ENCODE measurements around the gene RPS21. TPM values are rescaled to one million over a fixed set of nuclear protein-coding genes. Genes with fewer than 3 reads are reported as not detected.

Gene RPS21
- total RNA-seq, 1 donor from 2014 or later, result 830 TPM

- no peak for TF ChIP-seq CTCF (IDR thresholded peaks at IDR 0.05)
- H3K36me3 Mint-ChIP-seq (ENCODE audit: low read depth), result peaks cover 1% of the 10 kb centered on the region
- peaks cover 66% of the 10 kb centered on the region for H3K4me1 Mint-ChIP-seq (ENCODE audit: low read depth)
- H3K4me3 Mint-ChIP-seq (ENCODE audit: unreplicated experiment), result peak overlapping the region; percentile 69
- DNase-seq (ENCODE audit: low spot score), result no peak
- H3K27me3 Mint-ChIP-seq (ENCODE audit: low read depth), result no peaks in the 10 kb centered on the region
- H3K9me3 Mint-ChIP-seq (ENCODE audit: low read depth), result no peaks in the 10 kb centered on the region
- peak overlapping the region; percentile 73 for H3K27ac Mint-ChIP-seq (ENCODE audit: unreplicated experiment)
Measured at GRCh38 chr20:62363920-62364851, 22.7 kb upstream of the RPS21 start.

GRCh38 chr20:62364911-62365736 lies 21.8 kb upstream of the RPS21 start:
- Mint-ChIP-seq H3K9me3 (ENCODE audit: low read depth) (no peaks in the 10 kb centered on the region), H3K4me1 (ENCODE audit: low read depth) (peaks cover 64% of the 10 kb centered on the region), H3K27me3 (ENCODE audit: low read depth) (no peaks in the 10 kb centered on the region), H3K36me3 (ENCODE audit: low read depth) (peaks cover 1% of the 10 kb centered on the region), H3K27ac (ENCODE audit: unreplicated experiment) (peak overlapping the region; percentile 73), H3K4me3 (ENCODE audit: unreplicated experiment) (peak overlapping the region; percentile 69)
- DNase-seq (ENCODE audit: low spot score), result no peak
- no peak for TF ChIP-seq CTCF (IDR thresholded peaks at IDR 0.05)

GRCh38 chr20:62365814-62366369 lies 21.0 kb upstream of the RPS21 start:
- peak overlapping the region; percentile 75 for H3K27ac Mint-ChIP-seq (ENCODE audit: unreplicated experiment)
- peak overlapping the region; percentile 69 for H3K4me3 Mint-ChIP-seq (ENCODE audit: unreplicated experiment)
- DNase-seq (ENCODE audit: low spot score), result no peak
- no peaks in the 10 kb centered on the region for H3K9me3 Mint-ChIP-seq (ENCODE audit: low read depth)
- H3K4me1 Mint-ChIP-seq (ENCODE audit: low read depth), result peaks cover 67% of the 10 kb centered on the region
- peaks cover 1% of the 10 kb centered on the region for H3K36me3 Mint-ChIP-seq (ENCODE audit: low read depth)
- H3K27me3 Mint-ChIP-seq (ENCODE audit: low read depth), result no peaks in the 10 kb centered on the region
- TF ChIP-seq CTCF (IDR thresholded peaks at IDR 0.05), result no peak

DNA sequence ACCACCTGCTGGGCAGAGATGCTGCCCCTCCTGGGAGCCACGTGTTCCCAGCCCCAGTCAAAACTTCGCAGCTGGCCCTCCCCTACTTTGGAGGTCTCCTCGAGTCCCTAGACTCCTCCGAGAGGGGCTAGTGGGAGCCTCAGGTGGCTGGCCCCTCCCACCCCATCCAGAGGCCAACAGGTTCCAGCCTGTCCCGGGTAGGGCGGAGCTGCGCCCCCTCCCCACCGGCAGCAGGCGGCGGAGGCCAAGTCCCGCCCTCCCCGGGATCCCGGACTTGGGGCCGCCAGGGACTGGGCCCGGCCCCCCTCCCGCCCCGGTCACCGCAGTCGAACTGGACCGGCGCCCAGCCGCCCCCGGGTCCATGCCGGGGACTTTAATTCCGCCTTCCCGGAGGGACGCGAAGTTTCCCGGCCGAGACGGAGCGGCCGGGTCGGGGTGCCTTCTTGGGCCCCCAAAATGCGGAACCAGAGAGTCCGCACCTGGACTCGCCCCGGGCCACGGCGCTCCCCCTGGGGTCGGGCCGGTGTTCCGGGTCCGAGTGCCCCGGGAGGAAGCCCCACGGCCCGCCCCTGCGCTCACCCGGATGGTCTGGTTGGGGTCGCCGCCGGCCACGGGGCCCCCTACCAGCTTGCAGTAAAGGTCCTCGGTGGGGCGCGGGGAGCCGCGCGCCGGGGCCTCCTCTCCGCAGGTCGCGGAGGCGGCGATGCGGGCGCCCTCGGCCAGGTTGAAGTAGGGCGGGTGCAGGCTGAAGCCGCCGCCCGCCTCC lies 20.4 kb upstream of the RPS21 start:
- peaks cover 64% of the 10 kb centered on the region for H3K4me1 Mint-ChIP-seq (ENCODE audit: low read depth)
- H3K27me3 Mint-ChIP-seq (ENCODE audit: low read depth), result no peaks in the 10 kb centered on the region

More for the DNA sequence above, 20.4 kb upstream of the RPS21 start:
- Mint-ChIP-seq H3K36me3 (ENCODE audit: low read depth) (peaks cover 1% of the 10 kb centered on the region), H3K27ac (ENCODE audit: unreplicated experiment) (no peak overlapping the region), H3K9me3 (ENCODE audit: low read depth) (no peaks in the 10 kb centered on the region), H3K4me3 (ENCODE audit: unreplicated experiment) (peak overlapping the region; percentile 69)
- DNase-seq (ENCODE audit: low spot score), result no peak
- TF ChIP-seq CTCF (IDR thresholded peaks at IDR 0.05), result no peak
